CD4-positive, alpha-beta T cell treated with Interleukin-17A for 4 hours (primary cell): ENCODE data around the gene TM7SF3.
"Not testable (repeated sequence)": the region's sequence is repeated elsewhere in the genome, so short reads cannot be mapped to it uniquely, and the experiment has no call there.

Experiments
- DNase-seq: peaks from one replicate; pipeline ENCODE4 v3.0.0-alpha.2; 2020; ENCODE audit warnings: mixed read lengths

TM7SF3 gene, protein sequence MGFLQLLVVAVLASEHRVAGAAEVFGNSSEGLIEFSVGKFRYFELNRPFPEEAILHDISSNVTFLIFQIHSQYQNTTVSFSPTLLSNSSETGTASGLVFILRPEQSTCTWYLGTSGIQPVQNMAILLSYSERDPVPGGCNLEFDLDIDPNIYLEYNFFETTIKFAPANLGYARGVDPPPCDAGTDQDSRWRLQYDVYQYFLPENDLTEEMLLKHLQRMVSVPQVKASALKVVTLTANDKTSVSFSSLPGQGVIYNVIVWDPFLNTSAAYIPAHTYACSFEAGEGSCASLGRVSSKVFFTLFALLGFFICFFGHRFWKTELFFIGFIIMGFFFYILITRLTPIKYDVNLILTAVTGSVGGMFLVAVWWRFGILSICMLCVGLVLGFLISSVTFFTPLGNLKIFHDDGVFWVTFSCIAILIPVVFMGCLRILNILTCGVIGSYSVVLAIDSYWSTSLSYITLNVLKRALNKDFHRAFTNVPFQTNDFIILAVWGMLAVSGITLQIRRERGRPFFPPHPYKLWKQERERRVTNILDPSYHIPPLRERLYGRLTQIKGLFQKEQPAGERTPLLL

DNA sequence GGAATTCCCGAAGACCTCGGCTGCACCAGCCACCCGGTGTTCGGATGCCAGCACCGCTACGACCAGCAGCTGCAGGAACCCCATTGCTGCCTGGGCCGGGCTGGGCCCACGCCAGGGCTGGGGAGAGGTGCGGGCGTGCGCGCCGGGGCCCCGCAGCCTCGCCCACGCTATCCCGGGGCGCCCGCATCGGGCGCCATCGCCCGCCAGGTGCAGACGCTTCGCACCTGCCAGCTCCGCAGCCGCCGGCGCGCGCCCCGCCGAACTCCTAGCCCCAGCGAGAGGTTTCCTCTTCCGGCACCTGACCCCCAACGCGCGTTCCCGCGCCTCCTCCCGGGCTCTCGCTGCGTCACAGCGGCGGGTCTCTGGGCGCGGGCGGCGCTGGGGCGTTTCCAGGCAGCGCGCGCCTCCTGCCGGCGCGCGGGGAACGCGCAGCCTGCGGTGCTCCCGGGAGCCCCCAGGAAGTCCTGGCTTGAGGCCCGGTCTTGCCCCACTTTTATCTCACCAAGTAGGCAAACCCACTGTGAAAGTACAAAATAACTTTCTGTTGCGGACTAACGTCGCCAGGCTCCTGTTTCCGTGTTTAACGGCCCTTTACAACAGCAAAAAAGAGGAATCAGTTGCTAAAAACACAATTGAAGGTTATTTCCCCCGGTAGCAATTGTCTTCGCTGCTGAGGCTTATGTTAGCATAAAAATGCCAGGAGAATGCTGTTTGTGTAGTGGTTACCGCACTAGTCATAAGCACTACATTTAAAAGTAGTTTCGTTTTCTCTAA, at the start of gene TM7SF3:
Gene TM7SF3 (minus strand): TSS at position 300 of the 774 bp plus-strand sequence. CDS start 216 bp downstream, at position 84.
- DNase-seq = peak; percentile 97

DNA sequence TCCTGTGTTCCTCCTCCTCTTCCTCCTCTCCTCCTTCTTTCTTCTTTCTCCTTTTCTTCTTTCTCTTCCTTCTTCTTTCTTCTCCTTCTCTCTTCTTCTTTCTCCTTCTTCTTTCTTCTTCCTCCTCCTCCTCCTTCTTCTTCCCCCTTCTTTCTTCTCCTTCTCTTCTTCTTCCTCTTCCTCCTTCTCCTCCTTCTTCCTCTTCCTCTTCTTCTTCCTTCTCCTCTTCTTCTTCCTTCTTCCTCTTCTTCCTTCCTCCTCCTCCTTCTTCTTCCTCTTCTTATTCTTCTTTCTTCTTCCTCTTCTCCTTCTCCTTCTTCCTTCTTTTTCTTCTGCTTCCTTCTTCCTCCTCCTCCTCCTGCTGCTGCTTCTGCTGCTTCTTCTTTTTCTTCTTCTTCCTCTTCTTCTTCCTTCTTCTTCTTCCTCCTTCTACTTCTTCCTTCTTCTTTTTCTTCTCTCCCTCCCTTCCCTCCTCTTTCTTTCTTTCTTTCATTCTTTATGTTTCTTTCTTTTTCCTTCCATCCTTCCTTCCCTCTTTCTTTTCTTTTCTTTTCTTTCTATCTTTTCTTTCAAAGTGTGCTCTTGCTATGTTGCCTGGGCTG, 49.2 kb upstream of the TM7SF3 start:
- DNase-seq = no peak

DNA sequence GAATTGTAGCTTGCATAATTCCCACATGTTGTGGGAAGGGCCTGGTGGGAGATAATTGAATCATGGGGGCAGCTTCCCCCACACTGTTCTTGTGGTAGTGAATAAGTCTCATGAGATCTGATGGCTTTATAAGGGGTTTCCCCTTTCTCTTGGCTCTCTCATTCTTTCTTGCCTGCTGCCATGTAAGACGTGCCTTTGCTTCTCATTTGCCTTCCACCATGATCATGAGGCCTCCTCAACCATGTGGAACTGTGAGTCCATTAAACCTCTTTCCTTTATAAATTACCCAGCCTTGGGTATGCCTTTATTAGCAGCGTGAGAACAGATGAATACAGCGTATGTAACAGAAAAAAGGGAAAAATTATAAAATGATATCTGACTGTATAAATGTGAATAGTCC, 47.1 kb upstream of the TM7SF3 start:
- DNase-seq = no peak

DNA sequence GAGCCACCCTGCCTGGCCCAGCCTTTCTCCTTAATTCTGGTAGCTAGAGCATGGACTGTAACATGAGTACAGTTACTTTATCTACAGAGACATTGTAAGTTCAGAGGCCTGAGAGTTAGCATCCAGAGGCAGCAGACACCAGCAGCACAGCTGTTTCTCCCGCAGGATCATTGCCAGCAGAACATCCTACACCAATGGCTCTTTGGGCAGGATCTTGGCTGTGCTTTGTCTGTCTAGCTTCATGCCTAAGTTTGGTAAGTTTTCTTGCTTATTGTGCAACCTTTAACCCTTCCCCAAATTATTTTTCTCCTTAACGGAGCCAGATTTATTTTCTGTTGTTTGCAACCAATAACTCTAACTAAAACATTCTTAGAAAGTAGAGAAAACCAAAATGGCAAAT, 46.6 kb upstream of the TM7SF3 start:
- DNase-seq = no peak

DNA sequence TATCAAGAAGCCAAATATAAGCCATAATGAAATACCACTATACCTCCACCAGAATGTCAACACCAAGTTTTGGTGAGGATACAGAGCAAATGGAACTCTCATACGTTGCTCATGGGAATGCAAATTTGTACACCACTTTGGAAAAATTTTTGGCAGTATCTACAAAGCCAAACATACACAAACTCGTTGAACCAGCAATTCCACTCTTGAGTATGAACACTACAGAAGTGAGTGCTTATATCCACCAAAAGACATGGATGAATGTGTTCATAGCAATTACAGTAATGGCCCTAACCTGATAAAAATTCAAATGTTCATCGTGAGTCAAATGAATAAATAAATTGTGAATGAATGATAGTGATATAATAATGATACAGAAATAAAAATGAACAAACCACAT, 43.4 kb upstream of the TM7SF3 start:
- no peak for DNase-seq

DNA sequence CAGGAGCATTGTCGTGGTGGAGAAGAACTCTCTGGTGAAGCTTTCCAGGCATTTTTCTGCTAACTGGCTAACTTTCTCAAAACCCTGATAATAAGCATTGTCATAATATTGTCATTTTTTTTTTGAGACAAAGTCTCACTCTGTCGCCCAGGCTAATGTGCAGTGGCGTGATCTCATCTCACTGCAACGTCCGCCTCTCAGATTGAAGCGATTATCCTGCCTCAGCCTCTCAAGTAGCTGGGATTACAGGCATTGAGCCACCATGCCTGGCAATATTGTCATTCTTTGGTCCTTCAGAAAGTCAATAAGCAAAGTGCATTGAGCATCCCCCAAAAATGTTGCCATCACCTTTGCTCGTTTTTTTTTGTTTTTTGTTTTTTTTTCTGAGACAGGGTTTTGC, 41.8 kb upstream of the TM7SF3 start:
- no peak for DNase-seq

DNA sequence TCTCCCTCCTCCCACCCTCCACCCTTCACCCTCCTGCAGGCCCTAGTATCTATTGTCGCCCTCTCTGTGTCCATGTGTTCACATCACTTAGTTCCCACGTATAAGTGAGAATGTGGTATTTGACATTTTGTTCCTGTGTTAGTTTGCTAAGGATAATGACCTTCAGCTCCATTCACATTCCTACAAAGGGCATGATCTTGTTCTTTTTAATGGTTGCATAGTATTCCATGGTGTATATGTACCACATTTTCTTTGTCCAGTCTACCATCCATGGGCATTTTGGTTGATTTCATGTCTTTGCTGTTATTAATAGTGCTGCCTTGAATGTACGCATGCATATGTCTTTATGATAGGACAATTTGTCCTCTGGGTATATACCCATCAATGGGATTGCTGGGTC, 38.6 kb upstream of the TM7SF3 start:
- DNase-seq = no peak

DNA sequence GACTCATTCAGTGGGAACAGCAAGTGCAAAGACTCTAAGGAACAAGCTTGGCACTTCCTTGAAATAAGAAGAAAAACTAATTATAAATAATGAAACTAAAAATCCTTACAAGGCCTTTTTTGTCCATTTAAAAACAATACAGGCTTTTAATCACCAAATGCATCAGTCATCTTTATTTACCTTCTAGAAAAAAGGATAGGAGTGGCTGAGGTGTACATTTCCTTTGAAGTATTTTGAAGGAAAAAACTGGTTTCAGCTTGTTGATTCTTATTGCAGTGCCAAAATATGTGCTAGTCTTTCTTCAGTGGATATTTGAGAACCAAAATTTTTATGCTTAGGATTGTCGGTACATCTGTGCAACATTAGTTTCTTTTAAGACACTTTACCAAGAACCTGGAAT, 38.0 kb upstream of the TM7SF3 start:
- no peak for DNase-seq

DNA sequence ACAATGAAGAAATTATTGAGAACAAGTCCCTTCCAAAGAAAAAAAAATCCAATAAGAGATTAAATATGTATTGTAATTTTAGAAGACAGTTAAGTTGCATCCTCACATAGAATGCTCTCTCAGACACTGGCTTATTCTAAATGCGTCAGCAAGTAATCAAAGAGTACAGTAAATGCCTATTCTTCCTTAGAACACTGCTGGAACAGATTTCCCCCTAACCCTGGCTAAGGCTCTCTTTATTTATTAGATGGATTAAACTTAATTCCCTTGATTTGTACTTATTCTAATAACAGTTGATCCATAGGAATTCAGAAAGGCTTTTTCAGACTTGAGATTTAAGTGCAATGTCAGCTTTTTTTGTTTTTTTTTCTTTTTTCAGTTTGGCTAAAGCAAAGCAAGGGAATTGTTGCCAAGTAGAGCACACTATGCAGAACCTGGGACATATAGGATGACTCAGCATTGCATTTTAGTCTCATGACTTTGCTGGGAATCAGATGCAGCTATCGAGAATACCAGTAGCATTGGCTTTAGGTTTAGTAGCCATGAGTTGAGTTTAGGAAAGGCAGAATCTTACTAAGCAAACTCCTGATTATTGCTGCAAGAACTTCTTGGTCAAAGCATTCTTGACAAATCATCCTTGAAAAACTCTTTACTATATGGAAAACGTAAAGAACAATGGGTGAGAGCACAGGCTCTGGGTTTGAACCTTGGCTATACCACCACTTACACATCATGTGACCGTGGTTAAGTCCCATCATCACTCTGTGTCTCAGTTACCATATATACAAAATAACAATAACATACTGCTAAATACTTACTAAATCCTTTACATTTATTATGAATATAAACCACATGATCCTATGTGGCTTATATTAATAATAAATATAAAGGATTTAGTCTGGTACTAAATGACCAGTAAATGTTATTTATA, 34.9 kb upstream of the TM7SF3 start:
- no peak for DNase-seq

DNA sequence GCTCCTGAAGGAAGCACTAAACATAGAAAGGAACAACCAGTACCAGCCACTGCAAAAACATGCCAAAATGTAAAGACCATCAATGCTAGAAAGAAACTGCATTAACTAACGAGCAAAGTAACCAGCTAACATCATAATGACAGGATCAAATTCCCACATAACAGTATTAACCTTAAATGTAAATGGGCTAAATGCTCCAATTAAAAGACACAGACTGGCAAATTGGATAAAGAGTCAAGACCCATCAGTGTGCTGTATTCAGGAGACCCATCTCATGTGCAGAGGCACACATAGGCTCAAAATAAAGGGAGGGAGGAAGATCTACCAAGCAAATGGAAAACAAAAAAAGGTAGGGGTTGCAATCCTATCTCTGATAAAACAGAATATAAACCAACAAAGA, 27.8 kb upstream of the TM7SF3 start:
- not testable (repeated sequence) for DNase-seq

DNA sequence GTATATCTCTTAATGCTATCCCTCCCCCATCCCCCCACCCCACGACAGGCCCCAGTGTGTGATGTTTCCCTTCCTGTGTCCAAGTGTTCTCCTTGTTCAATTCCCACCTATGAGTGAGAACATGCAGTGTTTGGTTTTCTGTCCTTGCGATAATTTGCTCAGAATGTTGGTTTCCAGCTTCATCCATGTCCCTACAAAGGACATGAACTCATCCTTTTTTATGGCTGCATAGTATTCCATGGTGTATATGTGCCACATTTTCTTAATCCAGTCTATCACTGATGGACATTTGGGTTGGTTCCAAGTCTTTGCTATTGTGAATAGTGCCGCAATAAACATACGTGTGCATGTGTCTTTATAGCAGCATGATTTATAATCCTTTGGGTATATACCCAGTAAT, 26.5 kb upstream of the TM7SF3 start:
- DNase-seq = not testable (repeated sequence)

DNA sequence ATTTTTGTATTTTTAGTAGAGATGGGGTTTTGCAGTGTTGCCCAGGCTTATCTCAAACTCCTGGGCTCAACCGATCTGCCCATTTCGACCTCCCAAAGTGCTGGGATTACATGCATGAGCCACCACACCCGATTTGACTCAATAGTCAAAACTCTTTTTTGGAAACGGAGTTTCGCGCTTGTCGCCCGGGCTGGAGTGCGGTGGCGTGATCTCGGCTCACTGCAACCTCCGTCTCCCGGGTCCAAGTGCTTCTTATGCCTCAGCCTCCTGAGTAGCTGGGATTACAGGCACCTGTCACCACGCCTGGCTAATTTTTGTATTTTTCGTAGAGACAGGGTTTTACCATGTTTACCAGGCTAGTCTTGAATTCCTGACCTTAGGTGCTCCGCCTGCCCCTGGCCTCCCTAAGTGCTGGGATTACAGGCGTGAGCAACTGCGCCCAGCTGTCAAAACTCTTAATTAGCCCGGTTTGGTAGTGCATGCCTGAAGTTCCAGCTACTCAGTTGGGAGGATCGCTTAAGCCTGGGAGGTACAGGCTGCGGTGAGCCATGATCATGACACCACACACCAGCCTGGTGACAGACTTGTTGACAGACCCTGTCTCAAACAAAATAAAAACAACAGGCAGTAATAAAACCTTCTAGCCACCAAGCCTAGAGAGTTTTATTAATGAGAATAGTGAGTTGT, 20.6 kb upstream of the TM7SF3 start:
- DNase-seq = no peak

DNA sequence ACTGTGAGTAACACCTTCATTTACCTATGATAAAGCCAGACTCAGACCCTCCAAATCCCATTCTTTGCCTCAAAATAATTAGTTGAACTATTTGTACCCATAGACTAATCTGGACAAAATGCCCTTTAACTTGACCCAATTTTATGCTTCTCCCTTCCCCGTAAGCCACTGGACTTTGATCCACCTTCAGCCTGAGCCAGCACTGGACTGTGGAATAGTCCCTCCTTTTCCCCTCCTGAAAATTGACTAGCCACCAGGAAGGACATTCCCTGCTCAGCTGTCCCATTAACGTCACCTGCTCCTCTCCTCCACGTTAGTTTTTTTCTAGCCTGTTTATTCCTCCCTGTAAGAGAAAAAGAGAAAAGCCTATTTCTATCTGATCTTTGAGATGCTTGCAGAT, 18.5 kb upstream of the TM7SF3 start:
- DNase-seq = no peak

DNA sequence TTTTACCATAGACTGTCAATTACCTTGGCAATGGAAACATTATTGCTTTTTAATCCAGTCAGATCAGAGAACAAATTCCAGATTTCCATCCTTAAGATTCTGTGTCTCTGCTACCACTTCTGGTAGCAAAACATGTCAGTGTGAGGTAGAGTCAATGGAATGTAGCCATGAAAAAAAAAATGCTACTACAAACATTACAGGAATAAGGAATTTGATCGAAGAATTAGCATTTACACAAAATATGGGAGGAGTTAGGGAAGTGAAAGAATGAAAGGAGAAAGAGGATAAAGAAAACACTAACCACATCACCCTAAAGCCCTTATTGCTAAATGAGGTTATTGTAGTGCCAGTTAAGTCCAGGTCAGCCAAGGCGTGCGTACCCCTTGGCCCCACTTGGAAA, 17.3 kb upstream of the TM7SF3 start:
- DNase-seq = no peak

DNA sequence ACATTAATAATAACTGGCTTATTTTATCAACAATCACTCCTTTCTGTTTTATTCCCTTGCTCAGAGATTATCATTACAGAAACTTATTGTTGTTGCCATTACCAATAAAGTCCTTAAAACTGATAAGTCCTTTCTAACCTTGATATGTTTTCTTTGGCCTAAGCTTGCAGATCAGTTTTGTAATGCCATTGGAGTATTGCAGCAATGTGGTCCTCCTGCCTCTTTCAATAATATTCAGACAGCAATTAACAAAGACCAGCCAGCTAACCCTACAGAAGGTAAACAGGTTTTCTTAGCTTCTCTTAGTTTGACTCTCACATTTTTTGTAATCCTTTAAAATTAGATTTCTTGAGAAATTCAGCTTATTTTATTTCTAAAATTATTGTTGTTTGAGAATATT, 12.1 kb upstream of the TM7SF3 start:
- DNase-seq = no peak

DNA sequence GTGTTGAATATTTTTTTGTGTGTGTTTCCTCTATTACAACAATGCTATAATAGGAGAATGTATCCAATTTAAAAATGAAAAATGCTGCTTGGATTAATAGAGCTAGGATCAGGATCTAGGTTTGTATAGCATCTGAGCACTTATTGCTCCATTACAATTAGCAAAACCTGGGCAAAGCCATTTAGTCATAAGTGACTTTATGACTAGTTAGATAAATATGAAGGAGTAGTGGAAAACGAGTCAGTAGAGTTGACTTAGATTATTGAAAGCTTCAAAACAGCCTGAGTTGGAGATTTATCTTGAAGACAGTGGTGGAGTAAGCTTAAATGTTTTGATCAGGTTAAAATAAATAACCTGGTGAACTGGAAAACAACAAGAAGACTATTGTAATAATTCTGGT, 10.9 kb upstream of the TM7SF3 start:
- no peak for DNase-seq

DNA sequence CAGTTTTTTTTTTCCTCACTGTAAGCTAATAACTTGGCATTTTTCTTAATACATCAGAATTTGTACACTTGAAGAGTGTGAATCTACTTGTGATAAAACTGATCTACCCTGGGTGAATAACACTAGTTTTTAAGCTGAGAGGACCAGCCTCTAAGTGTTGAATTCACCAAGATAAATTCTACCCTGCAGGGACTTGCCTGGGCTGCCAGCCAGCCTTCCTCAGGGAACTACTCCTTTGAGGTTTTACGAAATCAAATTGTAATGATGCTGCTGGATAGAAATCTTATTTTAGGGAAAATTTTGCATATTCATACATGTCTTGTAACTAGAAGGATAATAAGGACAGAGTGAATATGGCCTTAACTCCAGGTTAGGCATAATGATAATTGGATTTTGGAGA, 10.1 kb upstream of the TM7SF3 start:
- no peak for DNase-seq

DNA sequence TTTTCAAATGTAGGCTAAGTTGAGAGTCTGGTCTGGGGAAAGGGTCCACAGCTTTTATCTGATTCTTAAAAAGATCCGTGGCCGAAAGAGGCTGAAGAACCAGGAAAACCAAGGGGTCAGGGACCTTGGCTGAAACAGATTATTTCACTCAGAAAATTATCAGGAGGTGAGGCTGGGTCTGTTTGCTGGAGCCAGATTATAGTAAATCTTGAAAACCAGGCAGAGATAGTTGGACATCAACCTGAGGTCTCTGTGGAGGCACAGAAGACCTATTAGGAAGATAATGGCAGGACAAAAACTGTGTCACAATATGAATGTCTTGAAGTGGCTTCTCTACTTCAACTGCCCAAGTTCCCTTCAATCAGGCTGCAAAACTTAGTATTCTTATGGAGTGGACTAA, 6.6 kb upstream of the TM7SF3 start:
- DNase-seq = no peak

DNA sequence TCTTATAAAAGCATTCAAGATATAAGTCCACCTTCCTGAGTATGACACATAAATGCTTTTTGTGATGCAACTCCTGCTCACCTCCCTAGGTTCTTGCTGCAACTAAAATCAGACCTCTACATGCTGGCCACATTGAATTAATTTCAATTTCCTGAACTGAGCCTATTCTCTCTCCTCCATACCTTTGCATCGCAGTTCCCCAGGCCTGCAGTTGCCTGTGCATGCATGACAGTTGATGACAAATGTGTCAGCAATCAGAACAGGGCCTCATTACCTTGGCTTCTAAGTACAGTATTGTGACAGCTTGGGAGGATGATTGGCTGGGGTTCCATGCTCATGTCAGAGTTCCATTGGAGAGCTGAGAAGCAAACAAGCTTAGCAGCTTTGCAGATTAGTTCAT, 3.9 kb upstream of the TM7SF3 start:
- no peak for DNase-seq

DNA sequence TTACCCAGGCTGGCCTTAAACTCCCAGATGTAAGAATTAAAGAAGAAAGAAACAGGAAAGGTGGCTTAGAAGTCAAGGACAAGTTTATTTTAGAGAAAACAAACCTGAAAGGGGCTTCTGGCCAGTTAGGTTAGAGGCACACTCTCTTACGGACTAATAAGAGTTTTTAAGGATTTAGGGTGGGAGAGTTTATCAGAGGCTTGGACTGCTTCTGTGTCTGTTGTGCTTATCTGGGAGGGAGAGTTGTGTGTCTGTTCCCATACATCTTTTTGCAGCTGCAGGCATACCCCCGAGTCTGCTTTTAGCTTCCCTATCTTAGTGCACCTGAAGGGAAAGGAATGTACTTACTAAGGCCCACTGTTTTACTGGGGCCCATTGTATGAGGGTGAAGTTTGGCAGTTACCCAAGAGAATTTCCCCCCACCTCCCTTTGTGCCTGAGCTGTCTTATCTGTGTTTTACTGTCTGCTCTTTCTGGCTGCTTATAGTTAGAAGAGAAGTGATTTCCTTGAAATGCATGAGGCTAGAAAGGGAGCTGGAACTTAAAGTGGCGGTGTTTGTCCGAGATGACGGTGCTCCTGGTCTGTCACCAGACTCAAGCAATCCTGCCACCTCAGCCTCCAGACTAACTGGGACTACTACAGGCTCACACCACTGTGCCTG, 3.1 kb upstream of the TM7SF3 start:
- DNase-seq = not testable (repeated sequence)

DNA sequence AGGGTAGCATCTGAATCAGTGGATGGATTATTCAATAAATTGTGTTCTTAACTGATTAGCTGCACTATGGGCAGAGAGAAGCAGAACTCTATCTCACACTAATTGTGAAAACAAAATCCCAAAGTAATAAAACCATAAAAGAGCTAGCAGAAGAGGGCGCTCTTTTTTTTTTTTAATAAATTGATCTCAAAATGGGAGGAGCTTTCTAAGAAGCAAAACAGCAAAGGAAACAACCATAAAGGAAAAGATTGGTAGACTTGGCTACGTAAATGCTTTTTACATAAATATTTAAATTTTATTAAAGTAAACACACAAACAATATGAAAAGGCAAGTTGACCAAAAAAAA, 1.5 kb upstream of the TM7SF3 start:
- DNase-seq = no peak
